DMS 273 (cell line): ENCODE measurements around the gene C12orf42.

Experiments used
- DNase-seq: peaks from one replicate; lab custom pipeline; 2025; ENCODE audit not compliant: unreplicated experiment; lab: John Stamatoyannopoulos, UW

C12orf42 gene

GRCh38 chr12:103273645-103274044 is 222.1 kb downstream of the C12orf42 start:
- no peak for DNase-seq

DNA sequence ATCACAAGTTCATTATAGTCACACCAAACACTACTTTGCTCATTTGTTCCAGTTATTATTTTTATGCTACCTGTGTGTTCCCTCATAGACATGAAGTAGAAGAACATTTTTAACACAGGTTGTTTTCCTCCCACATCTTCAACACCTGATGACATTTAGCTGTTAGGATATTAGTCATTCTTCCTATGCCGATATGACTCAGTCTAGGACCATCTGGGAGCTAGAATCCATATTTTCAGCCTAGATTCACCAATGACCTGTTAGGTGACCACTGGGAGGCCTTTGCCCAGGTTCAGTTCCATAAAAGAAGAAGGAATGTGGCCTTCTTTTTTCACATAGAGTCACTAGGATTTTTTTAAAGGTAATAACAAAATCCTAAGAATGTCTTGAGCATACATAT is 222.8 kb downstream of the C12orf42 start:
- DNase-seq = no peak

DNA sequence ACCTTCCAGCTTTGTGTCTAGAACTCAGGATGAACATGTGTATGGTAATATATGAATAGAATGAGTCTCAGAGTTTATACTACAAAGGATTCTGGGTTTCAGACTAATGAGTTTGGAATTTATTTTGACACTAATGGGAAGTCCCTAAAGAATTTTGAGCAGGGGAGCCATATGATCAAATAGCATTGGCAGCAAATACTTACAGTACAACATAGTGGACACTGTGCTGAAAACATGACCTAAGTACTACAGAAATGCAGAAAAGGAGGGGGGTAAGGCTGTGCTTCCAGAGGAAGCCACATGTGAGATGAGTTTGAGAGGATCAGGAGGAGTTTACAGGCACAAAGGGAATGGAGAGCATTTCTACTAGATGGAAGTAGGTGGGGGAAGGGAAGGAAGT is 225.8 kb downstream of the C12orf42 start:
- DNase-seq = no peak

GRCh38 chr12:103268831-103269514 is 226.8 kb downstream of the C12orf42 start:
- DNase-seq = peak; percentile 2

GRCh38 chr12:103257763-103258162 is 238.0 kb downstream of the C12orf42 start:
- DNase-seq = no peak
